NOMO-1 treated with dmso at 0.1 percent for 144 hours (cell line): Measurements from ENCODE around the gene KCTD17.

Experiments used
- DNase-seq: peaks from one replicate; lab custom pipeline; 2025; ENCODE audit not compliant: unreplicated experiment; lab: John Stamatoyannopoulos, UW

The KCTD17 gene

DNA sequence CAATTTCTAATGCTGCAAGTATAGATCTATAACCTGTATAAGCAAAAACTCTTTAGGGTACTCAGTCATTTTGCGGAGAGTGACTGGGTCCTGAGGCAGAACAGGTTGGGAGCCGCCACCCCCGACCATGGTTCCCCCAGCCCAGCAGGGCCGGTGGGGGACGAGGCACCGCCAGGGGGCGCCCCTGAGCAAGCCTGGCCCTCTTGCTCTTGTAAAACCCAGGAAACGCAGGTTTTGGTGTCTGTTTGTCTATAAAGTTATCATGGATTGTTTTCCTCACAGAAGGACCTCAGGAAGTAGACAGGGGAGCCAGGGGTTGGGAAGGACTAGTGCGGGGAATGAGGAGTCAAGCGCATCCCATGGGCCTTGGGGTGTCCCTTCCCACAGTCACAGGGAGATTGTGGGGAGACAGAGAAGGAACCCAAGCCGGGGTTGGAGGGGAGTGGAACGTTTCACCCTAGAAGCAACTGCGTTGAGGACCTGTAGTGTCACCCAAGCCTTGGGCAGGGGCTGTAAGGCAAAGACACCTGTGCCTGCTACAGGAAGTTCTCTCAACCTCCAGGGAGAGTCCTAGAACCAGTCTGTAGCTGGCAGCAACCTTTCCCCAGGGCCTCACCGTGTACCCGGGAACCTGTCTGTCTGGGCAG is 26.4 kb downstream of the KCTD17 start:
- no peak for DNase-seq

DNA sequence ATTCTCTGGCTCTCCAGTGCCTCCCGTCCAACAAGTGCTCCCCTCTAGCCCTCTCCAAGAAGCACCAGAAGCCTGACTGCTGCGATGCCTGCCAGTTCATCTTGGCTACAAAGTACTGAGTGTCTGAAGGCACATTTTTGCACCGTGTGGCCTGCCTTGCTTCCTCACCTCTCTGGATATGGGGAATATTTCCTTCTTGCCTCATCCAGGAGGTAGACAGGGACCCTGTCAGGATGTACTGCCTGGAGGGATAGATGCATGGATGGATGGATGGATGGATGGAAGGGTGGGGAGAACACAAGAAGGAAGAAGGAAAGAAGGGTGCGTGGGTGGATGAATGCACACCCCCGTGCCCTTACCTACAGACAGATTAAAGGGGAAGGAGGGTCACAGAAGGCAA is 27.6 kb downstream of the KCTD17 start:
- DNase-seq = no peak

DNA sequence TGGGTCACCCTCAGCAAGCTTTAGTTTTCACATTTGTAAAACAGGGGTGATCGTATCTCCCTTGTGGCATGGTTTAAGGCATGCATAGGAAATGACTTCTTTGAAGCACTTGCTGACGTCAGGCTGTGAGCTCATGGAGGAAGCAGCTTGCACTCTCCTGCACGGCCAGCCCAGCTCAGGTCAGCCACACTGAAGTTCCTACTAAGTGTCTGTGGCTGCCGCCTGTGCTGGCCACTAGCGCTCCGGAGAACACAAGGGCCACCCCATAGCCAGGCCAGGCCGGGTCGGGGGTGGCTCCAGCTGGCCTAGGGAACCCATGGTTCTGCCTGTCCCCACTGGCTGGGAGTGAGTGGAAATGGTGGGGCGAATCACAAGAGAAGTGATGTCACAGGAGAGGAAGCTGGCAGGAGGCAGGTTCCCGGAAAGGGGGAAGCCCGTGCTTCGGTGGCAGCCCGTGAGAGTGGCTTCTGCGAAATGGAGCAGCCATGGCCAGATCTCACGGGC is 28.2 kb downstream of the KCTD17 start:
- DNase-seq = no peak

DNA sequence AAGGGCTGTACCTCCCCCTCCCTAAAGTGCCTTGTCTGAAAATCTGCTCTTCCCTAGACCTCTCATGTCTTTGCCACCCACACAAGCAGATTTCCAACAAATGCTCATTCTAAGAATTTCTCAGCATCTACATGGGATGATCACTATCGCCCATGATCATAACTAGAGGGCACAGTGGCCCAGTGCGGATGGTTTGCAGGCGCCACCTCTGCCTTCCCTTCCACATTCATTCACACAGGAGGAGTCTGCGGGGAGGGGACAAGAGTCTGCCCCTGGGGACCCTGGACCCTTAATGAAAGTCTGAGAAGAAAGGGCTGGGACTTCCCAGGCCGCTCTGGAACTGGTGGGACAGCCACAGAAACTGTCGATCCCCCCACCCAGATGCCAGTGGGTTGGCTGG is 28.9 kb downstream of the KCTD17 start:
- no peak for DNase-seq

DNA sequence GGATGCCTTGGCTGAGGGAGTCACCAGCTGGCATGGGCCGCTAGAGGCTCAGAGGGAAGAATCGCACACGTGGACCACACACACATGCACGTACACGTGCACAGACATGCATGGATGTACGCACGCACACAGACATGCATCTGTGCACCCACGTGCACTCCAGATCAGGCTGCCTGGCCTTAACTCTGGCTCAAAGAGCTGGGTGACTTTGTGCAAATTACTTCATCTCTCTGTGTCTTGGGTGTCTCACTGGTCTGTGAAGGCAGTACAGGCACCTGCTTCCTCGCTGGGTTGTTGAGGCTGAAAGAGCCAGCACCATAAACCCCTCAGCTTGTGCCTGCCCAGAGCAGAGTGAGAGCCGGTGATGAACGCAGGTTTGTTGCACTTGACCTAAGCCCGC is 29.3 kb downstream of the KCTD17 start:
- DNase-seq = no peak

DNA sequence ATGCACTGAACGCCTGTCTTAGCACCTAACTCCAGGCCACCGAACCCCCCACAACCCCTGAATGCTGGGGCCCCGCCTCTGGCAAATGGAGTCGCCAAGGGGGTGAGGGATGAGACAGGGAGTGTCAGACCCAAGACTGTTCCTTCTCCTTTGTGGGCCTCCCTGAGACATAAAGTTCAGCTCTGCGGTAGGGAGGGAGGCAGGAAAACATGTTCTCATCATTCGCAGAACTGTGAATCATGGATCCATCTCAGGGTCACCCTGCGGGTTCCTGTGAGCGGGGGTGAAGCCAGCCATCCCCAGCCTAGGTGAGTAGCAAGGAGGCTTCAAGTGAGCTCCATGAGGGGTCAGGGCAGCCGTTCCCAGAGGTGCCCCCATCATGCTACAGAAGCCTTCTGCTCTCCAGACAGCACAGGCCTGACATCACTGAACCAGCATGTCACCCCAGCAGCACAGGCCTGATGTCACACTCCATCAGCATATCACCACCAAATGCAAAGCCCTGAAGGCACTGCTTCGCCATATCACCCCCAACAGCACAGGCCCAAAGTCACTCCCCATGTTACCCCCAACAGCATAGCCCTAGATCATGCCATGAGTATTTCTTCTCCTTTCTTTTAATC is 30.8 kb downstream of the KCTD17 start:
- no peak for DNase-seq

DNA sequence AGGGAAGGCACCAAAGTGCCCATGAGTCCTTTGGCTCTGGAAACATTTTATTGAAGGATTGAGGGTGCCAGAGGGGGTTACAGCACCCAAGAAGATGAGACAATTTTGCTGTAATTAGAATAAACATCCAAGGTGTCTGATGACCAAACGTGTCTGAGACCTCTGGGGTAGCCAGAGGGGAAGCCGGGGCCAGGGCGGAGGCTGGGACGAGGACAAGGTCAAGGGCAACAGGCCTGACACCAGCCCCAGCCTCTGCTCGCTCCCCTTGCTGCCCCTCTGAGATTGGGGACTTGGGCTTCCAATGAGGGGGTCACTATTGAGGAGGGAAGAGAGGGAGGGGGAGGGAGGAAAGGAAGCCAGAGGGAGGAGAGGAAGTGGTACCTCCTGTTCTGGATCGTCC is 32.4 kb downstream of the KCTD17 start:
- no peak for DNase-seq

DNA sequence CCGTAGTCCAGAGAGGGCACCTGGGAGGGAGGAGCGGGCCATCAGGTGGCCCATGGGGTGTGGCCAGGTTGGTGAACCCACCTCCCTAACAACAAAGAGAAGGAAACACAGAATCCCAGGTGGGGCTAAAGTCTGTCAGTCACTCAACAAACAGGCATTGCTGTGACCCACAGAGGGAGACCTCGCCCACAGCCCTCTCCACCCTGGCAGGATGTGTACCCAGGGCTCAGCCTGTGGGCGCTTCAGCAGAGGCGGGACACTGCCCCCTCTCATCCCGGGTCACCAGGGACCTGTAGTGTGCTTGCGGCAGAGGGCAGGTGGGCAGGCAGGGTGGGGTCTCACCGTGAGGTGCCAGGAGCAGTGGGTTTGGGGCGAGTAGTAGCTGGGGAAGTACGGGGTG is 32.8 kb downstream of the KCTD17 start:
- DNase-seq = no peak

DNA sequence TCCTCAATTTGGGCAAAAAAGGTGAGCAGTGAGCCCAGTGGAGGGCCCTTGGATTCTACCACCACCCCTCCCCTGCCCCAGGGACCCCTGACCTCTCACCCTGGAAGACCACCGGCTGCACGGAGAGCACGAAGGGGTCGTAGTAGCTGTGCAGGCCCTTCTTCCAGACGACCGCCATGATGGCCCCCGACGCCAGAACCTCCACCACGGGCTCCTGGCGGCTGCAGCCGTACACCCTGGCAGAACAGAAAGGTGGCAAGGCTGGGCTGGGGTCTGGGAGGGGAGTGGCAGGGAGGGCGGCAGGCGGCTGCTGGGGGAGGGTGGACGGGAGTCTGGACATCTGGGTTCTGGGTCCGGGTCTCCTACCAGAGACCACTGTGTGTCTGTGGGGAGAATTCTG is 34.6 kb downstream of the KCTD17 start:
- DNase-seq = no peak

DNA sequence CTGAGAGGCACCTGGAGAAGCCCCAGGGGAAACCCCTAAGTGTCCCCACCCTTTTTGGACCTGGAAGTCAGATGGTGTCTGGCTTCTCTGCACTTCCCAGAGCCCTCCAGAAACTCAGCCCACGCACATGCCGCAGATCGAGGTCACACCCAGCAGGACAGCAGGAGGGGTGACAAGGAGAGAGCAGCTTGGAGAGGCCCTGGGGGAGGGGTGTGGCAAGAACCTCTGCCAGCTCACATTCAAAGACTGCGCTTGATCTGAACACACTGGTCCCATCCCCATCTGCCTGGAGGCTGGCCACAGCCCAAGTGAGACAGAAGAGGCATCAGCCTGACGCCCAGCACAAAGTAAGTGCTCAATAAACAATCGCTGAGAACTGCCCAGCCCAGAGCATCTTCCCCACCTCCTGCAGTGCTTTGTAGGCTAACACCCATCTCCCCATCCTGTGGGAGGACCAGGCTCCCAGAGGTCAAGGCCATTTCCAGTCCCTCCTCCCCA is 36.6 kb downstream of the KCTD17 start:
- no peak for DNase-seq

DNA sequence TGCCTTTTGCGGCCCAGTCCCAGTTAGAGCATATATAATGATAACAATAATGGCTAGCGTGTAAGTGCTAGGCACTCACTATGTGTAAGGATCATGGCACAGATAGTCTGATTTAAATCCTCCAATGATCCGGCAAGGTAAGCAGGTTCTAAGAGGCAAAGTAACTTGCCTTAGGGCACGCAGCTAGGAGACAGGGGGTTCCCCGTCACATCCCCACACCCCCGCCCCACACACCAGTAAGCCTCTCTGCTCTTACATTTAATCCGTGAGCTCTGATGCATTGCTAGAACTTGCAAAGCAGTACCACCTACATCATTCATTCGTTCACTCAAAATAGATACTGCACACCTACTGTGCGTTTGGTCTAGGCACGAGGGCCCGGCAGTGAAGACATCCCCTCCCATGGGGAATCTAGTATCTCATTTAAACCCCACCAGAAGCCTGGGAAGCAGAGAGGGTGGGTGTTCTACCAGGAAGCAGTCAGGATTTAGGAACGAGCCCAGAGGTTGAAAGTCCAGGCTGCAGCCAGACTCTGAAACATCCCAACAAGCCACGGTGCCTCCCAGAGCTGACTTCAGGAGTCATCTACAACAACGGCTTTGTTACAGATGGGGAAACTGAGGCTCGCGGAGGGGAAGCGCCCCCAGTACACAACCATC is 37.3 kb downstream of the KCTD17 start:
- no peak for DNase-seq

DNA sequence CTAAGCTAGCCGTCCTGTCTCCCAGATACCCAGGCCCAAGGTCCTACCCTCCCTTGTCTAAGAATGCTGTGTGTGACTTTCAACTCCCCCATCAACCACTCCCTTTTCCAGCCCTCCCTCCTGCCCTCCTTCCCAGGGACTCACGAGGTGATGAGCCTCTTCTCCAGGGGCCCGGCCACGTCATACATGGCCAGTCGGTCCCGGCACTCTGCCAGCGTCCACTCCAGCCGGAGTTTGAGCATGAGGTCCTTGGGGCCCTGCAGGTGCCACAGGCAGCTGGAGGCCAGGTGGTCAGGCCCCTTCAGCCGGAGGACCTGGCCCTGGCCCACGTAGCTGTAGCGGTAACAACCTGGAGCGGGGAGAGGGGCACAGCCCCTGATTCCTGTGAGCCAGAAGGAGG is 37.9 kb downstream of the KCTD17 start:
- DNase-seq = no peak

DNA sequence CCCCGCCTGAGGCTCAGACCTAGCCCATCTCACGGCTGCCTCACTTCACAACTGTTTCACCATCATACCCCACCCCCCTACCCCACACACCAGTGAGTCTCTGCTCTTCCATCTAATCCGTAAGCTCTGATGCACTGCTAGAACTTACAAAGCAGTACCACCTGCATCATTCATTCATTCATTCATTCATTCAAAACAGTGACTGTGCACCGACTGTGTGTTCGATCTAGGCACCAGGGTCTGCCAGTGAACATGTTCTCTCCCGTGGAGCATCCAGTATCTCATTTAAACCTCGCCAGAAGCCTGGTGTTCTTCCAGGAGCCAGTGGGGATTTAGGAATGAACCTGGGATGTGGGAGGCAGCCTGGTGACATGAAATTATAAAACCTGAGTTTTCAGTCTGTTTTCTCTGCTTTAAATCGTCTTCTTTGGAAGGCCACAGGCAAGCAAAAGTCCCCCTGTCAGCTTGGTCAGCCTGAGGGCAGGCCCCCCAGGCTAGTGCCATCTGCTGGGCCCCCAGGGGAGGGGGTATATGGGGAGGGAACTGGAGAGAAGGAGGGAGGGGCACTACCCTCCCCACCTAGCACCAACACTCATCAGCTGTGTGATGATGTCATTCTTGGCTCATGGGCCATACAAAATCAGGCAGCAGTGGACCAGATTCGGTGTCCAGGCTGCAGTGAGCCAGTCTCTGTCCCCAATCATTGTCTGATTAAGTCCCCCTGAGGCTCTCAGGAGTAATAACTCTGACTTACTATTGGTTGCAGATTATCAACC is 39.6 kb downstream of the KCTD17 start:
- DNase-seq = no peak

DNA sequence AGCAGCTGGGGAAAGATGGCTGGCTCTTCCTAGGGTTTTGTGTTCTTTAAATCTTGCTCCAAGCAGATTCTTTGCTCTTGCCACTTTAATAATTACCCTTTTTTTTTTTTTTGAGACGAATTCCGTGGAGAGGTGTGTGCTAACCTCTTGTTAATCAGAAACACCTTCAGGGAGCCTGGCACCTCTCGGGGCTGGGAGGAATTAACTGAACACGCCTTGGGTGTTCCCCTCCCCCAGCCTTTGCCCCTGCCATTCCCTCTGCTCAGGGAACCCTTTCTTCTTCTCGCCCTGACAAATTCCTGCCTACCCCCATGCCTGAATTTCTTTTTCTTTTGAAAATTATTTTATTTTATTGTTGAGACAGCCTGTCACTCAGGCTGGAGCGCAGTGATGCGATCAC is 40.5 kb downstream of the KCTD17 start:
- DNase-seq = no peak

DNA sequence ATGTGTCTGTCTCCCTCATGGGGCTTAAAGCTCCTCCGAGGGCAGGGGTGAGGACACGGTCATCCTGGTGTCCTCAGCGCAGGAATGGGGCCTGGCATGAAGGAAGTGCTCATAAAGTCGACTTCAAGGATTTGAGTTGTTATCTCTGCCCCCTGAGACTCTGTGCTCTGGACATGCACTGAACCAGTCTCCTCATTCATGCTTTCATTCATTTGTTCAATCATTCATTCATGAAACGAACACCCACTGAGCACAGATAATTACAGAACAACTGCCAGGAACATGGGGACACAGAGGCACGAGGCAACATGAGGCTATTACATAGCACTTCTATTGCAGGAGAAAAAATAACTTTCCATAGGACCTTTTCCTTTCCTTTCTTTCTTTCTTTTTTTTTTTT is 41.5 kb downstream of the KCTD17 start:
- DNase-seq = no peak

DNA sequence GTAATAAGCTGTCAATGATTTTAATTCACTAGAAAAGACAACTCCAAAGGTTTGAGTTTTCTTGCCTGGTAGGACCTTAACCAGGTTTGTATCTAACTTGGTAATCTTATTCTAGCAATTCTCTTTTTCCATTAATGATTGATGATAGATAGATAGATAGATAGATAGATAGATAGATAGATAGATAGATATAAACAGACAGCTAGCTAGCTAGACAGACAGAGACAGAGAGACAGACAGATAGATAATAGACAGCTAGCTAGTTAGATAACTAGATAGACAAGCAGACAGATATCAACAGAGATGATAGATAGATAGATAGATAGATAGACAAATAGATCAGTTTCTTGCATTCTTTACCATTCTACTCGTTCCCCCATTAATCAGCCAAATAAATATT is 42.7 kb downstream of the KCTD17 start:
- no peak for DNase-seq

DNA sequence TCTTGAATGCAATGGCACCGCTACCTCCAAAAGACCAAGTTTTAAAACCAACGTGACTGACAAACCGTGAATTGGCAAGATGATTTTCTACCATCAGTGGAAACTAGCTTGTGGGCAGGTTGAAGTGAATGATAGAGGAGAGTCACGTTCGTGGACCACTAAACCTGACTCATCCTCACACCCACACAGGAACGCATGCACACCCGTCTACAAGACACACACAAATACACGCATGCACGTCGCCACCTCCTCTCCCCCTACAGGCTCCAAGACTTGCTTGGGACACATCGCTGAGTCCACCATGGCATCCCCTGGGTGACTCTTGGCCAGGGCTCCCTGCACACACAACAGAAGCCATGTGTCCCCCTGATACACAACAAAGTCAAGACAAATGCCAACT is 43.6 kb downstream of the KCTD17 start:
- DNase-seq = no peak

DNA sequence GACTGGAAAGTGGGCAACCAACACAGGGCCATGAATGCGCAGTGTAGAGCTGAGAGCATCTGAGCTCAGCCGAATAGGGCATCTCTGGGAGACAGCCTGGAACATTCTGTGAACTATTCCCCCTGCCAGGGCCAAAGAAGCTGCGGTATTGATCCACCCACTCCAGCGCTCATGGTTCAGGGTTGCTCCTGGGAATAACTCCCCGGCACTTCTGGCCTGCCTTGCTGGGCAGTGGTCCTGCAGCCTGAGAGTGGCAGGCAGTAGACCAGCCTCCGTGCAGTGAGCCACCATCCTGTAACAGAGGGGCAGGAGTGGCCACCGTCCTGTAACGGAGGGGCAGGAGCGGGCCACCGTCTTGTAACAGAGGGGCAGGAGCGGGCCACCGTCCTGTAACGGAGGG is 45.8 kb downstream of the KCTD17 start:
- no peak for DNase-seq

DNA sequence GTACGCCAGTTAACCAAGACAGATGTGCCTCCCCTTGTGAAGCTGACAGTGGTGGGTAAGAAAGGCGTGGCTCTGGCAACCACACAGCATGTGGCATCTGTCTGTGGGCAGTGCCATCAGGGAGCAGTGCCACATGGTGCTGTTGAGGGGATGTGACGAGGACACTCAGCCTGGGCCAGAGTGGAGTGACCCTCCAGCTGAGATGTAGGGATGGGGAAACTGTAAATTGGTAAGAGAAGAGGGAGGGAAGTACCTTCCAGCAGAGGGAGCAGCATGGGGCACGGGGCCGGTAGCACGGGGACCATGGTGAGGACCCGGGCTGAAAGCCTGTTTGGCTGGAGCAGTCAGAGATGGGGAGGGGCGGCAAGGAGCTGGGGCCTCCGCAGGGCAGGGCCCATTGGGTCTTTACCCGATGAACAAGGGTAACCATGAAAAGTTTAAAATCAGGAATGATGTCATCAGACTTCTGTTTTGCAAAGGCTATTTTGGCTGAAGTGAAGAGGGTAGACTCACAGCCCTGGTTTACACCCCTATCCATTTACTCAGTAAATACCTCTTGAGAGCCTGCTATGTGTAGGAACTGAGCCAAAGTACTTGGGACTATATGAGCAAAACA is 47.5 kb downstream of the KCTD17 start:
- DNase-seq = no peak

DNA sequence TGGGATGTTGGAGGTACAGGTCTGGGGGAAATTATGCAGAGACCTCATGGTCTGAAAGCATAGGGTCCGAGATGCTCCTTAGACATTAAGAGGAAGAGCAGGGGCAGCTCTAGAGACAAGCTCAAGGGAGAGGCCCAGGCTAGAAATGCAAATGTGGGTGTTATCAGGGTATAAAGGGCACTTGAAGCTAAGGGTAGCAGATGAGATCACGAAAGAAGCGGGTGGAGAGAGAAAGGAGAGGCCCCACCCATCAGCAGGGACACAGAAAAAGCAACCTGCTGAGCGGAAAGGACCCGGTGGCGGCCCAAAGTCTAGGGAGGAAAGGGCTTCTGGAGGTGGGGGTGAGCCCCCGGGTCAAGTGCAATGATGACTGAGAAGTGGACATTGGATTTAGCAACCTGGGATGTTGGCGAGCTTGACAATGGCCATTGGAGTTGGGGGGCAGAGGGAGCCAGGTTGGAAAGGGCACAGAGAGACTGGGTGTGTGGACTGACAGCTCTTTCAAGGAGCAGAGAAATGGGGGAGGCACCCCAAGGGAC is 49.1 kb downstream of the KCTD17 start:
- no peak for DNase-seq
